WTC11 (cell line): ENCODE measurements around the gene CRIP1. TPM values are rescaled to one million over a fixed set of nuclear protein-coding genes. Genes with fewer than 3 reads are reported as not detected.

ENCODE experiments used
- ATAC-seq: fragments of 200-7000 bp; cut with Tn5 transposase; 2 replicates; pipeline ENCODE4 v1.10.0; 2021; ENCODE audit warnings: mild to moderate bottlenecking, moderate library complexity
- CTCF ChIA-PET: fragments of 300-600 bp; sonication (Branson Sonifier 250); formaldehyde crosslinking; loops from one replicate; lab custom pipeline; 2021; ENCODE audit warnings: antibody characterized with exemption; lab: Charles Lee
- POLR2A ChIA-PET: fragments of 350-600 bp; sonication (Branson Sonifier 250); formaldehyde crosslinking; loops from one replicate; lab custom pipeline; 2021; ENCODE audit warnings: antibody characterized with exemption; lab: Charles Lee
- DNase-seq: peaks from one replicate; pipeline ENCODE4 v3.0.0; 2021; ENCODE audit warnings: low spot score
- H3K27ac Mint-ChIP-seq: 2 replicates; pipeline ENCODE4 v1.8.0; 2021; ENCODE audit warnings: mixed read lengths
- H3K27me3 Mint-ChIP-seq: 2 replicates; pipeline ENCODE4 v1.8.0; 2021; ENCODE audit warnings: low read depth, mild to moderate bottlenecking, moderate library complexity, mixed read lengths
- H3K36me3 Mint-ChIP-seq: 2 replicates; pipeline ENCODE4 v1.8.0; 2021; ENCODE audit warnings: mixed read lengths
- H3K4me1 Mint-ChIP-seq: 2 replicates; pipeline ENCODE4 v1.8.0; 2022; ENCODE audit warnings: mixed read lengths
- H3K4me3 Mint-ChIP-seq: 2 replicates; pipeline ENCODE4 v1.8.0; 2021; ENCODE audit warnings: mild to moderate bottlenecking, moderate library complexity, mixed read lengths
- H3K9me3 Mint-ChIP-seq: 2 replicates; pipeline ENCODE4 v1.8.0; 2021; ENCODE audit warnings: mixed read lengths
- AR ChIP-seq: fragments of 250-450 bp; sonication (Bioruptor Pico); IDR thresholded peaks from 2 replicates; pipeline ENCODE4 v1.9.0; 2021; ENCODE audit warnings: mild to moderate bottlenecking
- CBFB ChIP-seq: sonication (generic); formaldehyde crosslinking; IDR thresholded peaks from 2 replicates; pipeline ENCODE4 v1.8.1; 2022; ENCODE audit warnings: mild to moderate bottlenecking, low read depth, missing genetic modification reagents
- CTCF ChIP-seq: fragments of 200-600 bp; IDR thresholded peaks from 2 replicates; pipeline ENCODE4 v1.8.0; 2022; ENCODE audit warnings: antibody characterized with exemption
- FOXK1 ChIP-seq: sonication (generic); formaldehyde crosslinking; IDR thresholded peaks from 2 replicates; pipeline ENCODE4 v1.8.0; 2022; ENCODE audit warnings: mild to moderate bottlenecking, moderate library complexity, missing genetic modification reagents
- FOXP4 ChIP-seq: sonication (generic); formaldehyde crosslinking; IDR thresholded peaks from 2 replicates; pipeline ENCODE4 v1.8.0; 2022; ENCODE audit warnings: mild to moderate bottlenecking, missing genetic modification reagents
- GRHL2 ChIP-seq: fragments of 250-450 bp; sonication (Bioruptor Pico); IDR thresholded peaks from 2 replicates; pipeline ENCODE4 v1.8.0; 2022; ENCODE audit warnings: mild to moderate bottlenecking, moderate library complexity; ENCODE audit not compliant: insufficient replicate concordance, severe bottlenecking
- GTF2I ChIP-seq: fragments of 250-450 bp; sonication (Bioruptor Pico); conservative IDR thresholded peaks from 2 replicates; pipeline ENCODE4 v1.4.0; 2021; ENCODE audit warnings: mild to moderate bottlenecking
- JUN ChIP-seq: sonication (generic); formaldehyde crosslinking; IDR thresholded peaks from 2 replicates; pipeline ENCODE4 v1.8.0; 2023; ENCODE audit warnings: mild to moderate bottlenecking, missing genetic modification reagents
- MAX ChIP-seq: sonication (generic); formaldehyde crosslinking; IDR thresholded peaks from 2 replicates; pipeline ENCODE4 v1.8.0; 2022; ENCODE audit warnings: mild to moderate bottlenecking, missing genetic modification reagents
- NFE2L1 ChIP-seq: sonication (generic); formaldehyde crosslinking; IDR thresholded peaks from 2 replicates; pipeline ENCODE4 v1.8.1; 2023; ENCODE audit warnings: missing genetic modification reagents
- OVOL2 ChIP-seq: fragments of 250-450 bp; sonication (Bioruptor Pico); IDR thresholded peaks from 2 replicates; pipeline ENCODE4 v1.9.0; 2021; ENCODE audit warnings: mild to moderate bottlenecking, borderline replicate concordance
- SMAD3 ChIP-seq: sonication (generic); formaldehyde crosslinking; IDR thresholded peaks from 2 replicates; pipeline ENCODE4 v1.8.0; 2022; ENCODE audit warnings: missing genetic modification reagents, mild to moderate bottlenecking, borderline replicate concordance
- TP53 ChIP-seq: sonication (generic); formaldehyde crosslinking; IDR thresholded peaks from 2 replicates; pipeline ENCODE4 v1.8.1; 2023; ENCODE audit warnings: mild to moderate bottlenecking, missing genetic modification reagents
- ZNF138 ChIP-seq: sonication (generic); formaldehyde crosslinking; conservative IDR thresholded peaks from 2 replicates; pipeline ENCODE4 v1.8.1; 2022; ENCODE audit warnings: mild to moderate bottlenecking, moderate library complexity, missing genetic modification reagents
- ZNF232 ChIP-seq: sonication (generic); formaldehyde crosslinking; IDR thresholded peaks from 2 replicates; pipeline ENCODE4 v1.8.0; 2022; ENCODE audit warnings: mild to moderate bottlenecking, missing genetic modification reagents
- ZNF423 ChIP-seq: fragments of 250-450 bp; sonication (Bioruptor Pico); IDR thresholded peaks from 2 replicates; pipeline ENCODE4 v2.1.2; 2022; ENCODE audit warnings: mild to moderate bottlenecking, moderate library complexity
- total RNA-seq: library from RNA; stranded (reverse); gene quantifications from 3 replicates; pipeline ENCODE4 v1.2.3, GENCODE V29; 2021
- TF ChIP-seq, protein P1 (sequence below): sonication (generic); formaldehyde crosslinking; IDR thresholded peaks from 2 replicates; pipeline ENCODE4 v1.8.1; 2023; ENCODE audit warnings: mild to moderate bottlenecking, moderate library complexity, missing genetic modification reagents
- TF ChIP-seq, protein P2 (sequence below): sonication (generic); formaldehyde crosslinking; IDR thresholded peaks from 2 replicates; pipeline ENCODE4 v1.8.1; 2022; ENCODE audit warnings: low read depth, mild to moderate bottlenecking, moderate library complexity, missing genetic modification reagents, borderline replicate concordance
- TF ChIP-seq, protein P3 (sequence below): sonication (generic); formaldehyde crosslinking; IDR thresholded peaks from 2 replicates; pipeline ENCODE4 v1.8.0; 2022; ENCODE audit warnings: missing genetic modification reagents
- TF ChIP-seq, protein P4 (sequence below): fragments of 250-450 bp; sonication (Bioruptor Pico); IDR thresholded peaks from 2 replicates; pipeline ENCODE4 v1.9.0; 2021; ENCODE audit warnings: moderate library complexity, mild to moderate bottlenecking, inconsistent platforms, borderline replicate concordance

The CRIP1 gene
- total RNA-seq, 1 experiment from 2014 or later = 9.0 TPM

DNA sequence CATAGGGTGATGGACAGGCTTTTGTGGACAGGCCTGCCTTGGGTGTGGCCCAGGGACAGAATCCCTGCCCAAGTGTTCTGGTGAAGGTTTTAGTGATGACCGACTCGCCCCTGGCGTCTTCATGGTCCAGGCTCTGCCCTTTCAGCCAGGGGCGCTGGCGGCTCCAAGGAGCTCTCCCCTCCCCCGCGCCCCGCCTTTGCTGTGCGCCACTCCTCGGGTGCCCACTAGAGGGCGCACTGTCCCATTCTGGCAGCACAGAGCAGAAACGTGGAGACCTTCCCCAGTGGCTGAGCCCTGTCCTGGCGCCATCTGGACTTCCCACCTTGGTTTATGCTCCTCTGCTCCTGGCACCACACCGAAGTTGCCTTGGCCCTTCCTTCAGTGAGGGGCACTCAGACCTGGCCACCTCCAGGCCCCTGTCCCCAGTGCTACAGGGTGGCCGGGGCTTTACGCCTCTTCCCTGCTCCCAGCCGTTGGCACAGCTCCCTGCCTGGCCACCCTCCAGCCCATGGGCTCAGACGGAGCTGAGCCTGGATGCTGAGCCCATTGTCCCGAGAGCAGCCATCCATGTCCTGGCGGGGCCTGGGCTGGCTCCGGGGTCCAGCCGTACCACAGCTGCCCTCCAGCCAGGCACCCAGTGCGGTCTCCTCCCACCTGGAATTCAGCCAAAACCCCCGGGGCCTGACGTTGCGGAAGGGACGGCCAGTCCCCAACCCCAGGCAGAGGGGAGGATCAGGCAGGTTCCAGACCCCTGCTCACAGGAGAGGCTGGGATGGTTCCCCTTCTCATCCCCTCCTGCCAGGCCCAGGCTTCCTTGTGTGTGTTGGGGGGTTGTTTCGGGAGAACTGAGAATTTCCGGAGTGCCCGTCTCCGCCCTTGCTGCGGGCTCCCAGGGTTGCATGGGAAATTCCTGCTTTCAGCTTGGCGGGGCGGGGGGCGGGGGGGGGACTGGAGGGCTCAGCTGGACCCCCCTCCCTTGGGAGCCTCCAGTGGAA, 5.6 kb upstream of the CRIP1 start (continued):
- TF ChIP-seq NFE2L1 (CRISPR knock-in tag) (no peak), ZNF232 (no peak), GRHL2 (no peak), GTF2I (CRISPR knock-in tag) (no peak), SMAD3 (CRISPR knock-in tag) (no peak), AR (CRISPR knock-in tag) (no peak), FOXP4 (no peak), OVOL2 (CRISPR knock-in tag) (no peak), TP53 (CRISPR knock-in tag) (0 out of 2 replicates have a peak, but pooled peaks have one; percentile 33)
- TF ChIP-seq, protein P1, sequence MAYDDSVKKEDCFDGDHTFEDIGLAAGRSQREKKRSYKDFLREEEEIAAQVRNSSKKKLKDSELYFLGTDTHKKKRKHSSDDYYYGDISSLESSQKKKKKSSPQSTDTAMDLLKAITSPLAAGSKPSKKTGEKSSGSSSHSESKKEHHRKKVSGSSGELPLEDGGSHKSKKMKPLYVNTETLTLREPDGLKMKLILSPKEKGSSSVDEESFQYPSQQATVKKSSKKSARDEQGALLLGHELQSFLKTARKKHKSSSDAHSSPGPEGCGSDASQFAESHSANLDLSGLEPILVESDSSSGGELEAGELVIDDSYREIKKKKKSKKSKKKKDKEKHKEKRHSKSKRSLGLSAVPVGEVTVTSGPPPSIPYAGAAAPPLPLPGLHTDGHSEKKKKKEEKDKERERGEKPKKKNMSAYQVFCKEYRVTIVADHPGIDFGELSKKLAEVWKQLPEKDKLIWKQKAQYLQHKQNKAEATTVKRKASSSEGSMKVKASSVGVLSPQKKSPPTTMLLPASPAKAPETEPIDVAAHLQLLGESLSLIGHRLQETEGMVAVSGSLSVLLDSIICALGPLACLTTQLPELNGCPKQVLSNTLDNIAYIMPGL (CRISPR knock-in tag) = peak; percentile 74; the same call in 1 of the 2 replicates
- TF ChIP-seq, protein P2, sequence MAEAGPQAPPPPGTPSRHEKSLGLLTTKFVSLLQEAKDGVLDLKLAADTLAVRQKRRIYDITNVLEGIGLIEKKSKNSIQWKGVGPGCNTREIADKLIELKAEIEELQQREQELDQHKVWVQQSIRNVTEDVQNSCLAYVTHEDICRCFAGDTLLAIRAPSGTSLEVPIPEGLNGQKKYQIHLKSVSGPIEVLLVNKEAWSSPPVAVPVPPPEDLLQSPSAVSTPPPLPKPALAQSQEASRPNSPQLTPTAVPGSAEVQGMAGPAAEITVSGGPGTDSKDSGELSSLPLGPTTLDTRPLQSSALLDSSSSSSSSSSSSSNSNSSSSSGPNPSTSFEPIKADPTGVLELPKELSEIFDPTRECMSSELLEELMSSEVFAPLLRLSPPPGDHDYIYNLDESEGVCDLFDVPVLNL (CRISPR knock-in tag) = no peak

GRCh38 chr14:105481886-105482457, 4.7 kb upstream of the CRIP1 start:
- peaks cover 86% of the 10 kb centered on the region for H3K27me3 Mint-ChIP-seq
- POLR2A ChIA-PET = interaction anchor here (1.3 to 1.7 kb wide), 3 partner anchors 10 to 11 kb away, joined by 3 to 6 read pairs (median 3); no protein-coding TSS in a partner anchor
- peak; percentile 15 for ATAC-seq
- peak; percentile 84 for DNase-seq
- no peak overlapping the region for H3K27ac Mint-ChIP-seq
- no peaks in the 10 kb centered on the region for H3K36me3 Mint-ChIP-seq
- H3K4me1 Mint-ChIP-seq = peaks cover 21% of the 10 kb centered on the region
- H3K9me3 Mint-ChIP-seq = no peaks in the 10 kb centered on the region
- peak overlapping the region; percentile 49 for H3K4me3 Mint-ChIP-seq
- CTCF ChIA-PET = interaction anchor here (1.0 to 5.1 kb wide), 7 partner anchors 8 to 713 kb away, joined by 3 to 116 read pairs (median 4); no protein-coding TSS in a partner anchor
- TF ChIP-seq ZNF138 (no peak), JUN (CRISPR knock-in tag) (no peak), ZNF423 (CRISPR knock-in tag) (peak; percentile 66), CTCF (no peak), CBFB (CRISPR knock-in tag) (no peak), MAX (CRISPR knock-in tag) (no peak), FOXK1 (CRISPR knock-in tag) (peak; percentile 67)
- TF ChIP-seq, protein P3, sequence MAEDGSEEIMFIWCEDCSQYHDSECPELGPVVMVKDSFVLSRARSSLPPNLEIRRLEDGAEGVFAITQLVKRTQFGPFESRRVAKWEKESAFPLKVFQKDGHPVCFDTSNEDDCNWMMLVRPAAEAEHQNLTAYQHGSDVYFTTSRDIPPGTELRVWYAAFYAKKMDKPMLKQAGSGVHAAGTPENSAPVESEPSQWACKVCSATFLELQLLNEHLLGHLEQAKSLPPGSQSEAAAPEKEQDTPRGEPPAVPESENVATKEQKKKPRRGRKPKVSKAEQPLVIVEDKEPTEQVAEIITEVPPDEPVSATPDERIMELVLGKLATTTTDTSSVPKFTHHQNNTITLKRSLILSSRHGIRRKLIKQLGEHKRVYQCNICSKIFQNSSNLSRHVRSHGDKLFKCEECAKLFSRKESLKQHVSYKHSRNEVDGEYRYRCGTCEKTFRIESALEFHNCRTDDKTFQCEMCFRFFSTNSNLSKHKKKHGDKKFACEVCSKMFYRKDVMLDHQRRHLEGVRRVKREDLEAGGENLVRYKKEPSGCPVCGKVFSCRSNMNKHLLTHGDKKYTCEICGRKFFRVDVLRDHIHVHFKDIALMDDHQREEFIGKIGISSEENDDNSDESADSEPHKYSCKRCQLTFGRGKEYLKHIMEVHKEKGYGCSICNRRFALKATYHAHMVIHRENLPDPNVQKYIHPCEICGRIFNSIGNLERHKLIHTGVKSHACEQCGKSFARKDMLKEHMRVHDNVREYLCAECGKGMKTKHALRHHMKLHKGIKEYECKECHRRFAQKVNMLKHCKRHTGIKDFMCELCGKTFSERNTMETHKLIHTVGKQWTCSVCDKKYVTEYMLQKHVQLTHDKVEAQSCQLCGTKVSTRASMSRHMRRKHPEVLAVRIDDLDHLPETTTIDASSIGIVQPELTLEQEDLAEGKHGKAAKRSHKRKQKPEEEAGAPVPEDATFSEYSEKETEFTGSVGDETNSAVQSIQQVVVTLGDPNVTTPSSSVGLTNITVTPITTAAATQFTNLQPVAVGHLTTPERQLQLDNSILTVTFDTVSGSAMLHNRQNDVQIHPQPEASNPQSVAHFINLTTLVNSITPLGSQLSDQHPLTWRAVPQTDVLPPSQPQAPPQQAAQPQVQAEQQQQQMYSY (CRISPR knock-in tag) = no peak
- TF ChIP-seq, protein P4, sequence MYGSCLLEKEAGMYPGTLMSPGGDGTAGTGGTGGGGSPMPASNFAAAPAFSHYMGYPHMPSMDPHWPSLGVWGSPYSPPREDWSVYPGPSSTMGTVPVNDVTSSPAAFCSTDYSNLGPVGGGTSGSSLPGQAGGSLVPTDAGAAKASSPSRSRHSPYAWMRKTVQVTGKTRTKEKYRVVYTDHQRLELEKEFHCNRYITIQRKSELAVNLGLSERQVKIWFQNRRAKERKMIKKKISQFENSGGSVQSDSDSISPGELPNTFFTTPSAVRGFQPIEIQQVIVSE (CRISPR knock-in tag) = no peak
